Astrocyte of the spinal cord (primary cell): Measurements from ENCODE around the gene OGG1.

Experiments used
- DNase-seq: peaks from one replicate; pipeline ENCODE4 v3.0.0; 2011; ENCODE audit warnings: low read depth, low spot score
- H3K4me3 ChIP-seq: 2 replicates; pipeline ENCODE4 v1.5.1; 2011; ENCODE audit warnings: low read depth, mild to moderate bottlenecking, low read length, moderate library complexity
- CTCF ChIP-seq: IDR thresholded peaks from 2 replicates; pipeline ENCODE4 v1.5.1; 2012; ENCODE audit warnings: low read depth, mild to moderate bottlenecking, low read length, inconsistent platforms
- in situ Hi-C: cut with HindIII; loops from 2 replicates; pipeline ENCODE4 v1.10.0; 2017; ENCODE audit warnings: low sequenced_read_pairs

Gene OGG1

GRCh38 chr3:9777694-9778021 lies 27.9 kb downstream of the OGG1 start:
- no peak overlapping the region for H3K4me3 ChIP-seq
- DNase-seq: no peak
- in situ Hi-C loops: no loop called here
- TF ChIP-seq CTCF: no peak

GRCh38 chr3:9778143-9779074 lies 28.7 kb downstream of the OGG1 start:
- TF ChIP-seq CTCF: no peak
- no peak overlapping the region for H3K4me3 ChIP-seq
- in situ Hi-C loops: no loop called here
- peak; percentile 62 for DNase-seq

GRCh38 chr3:9779075-9779593 lies 29.4 kb downstream of the OGG1 start:
- no peak overlapping the region for H3K4me3 ChIP-seq
- DNase-seq: no peak
- in situ Hi-C loops: no loop called here
- TF ChIP-seq CTCF: no peak

- H3K4me3 ChIP-seq: no peak overlapping the region
- no peak for TF ChIP-seq CTCF
- in situ Hi-C loops: no loop called here
- no peak for DNase-seq
Observed at GRCh38 chr3:9779721-9780457, 30.1 kb downstream of the OGG1 start.

- in situ Hi-C loops: no loop called here
- TF ChIP-seq CTCF: no peak
- no peak overlapping the region for H3K4me3 ChIP-seq
- DNase-seq: no peak
Observed at GRCh38 chr3:9780458-9780812, 30.7 kb downstream of the OGG1 start.

- in situ Hi-C loops: no loop called here
- DNase-seq: no peak
- no peak for TF ChIP-seq CTCF
- no peak overlapping the region for H3K4me3 ChIP-seq
Observed at GRCh38 chr3:9780910-9781309, 31.2 kb downstream of the OGG1 start.
